K562 (cell line): ENCODE results near the gene CCNL2. TPM values are rescaled to one million over a fixed set of nuclear protein-coding genes. Genes with fewer than 3 reads are reported as not detected.
A peak's percentile ranks its signal among the peaks of the same experiment; 100 is the strongest.

Experiments used
- ARNT ChIP-seq, 2 experiments: fragments of 450-650 bp; IDR thresholded peaks; 2 replicates each; pipeline ENCODE4 v1.6.1; 2016; ENCODE audit warnings: mild to moderate bottlenecking in 1 of 2
- DPF2 ChIP-seq: fragments of 450-650 bp; IDR thresholded peaks from 2 replicates; pipeline ENCODE4 v1.6.1; 2016
- EP400 ChIP-seq: fragments of 450-650 bp; IDR thresholded peaks from 2 replicates; pipeline ENCODE4 v1.6.1; 2017; ENCODE audit warnings: antibody characterized with exemption, mild to moderate bottlenecking, moderate library complexity
- KDM1A ChIP-seq, 2 experiments: fragments of 450-650 bp; IDR thresholded peaks; 2 replicates each; pipeline ENCODE4 v1.6.1; 2016; ENCODE audit warnings: mild to moderate bottlenecking in 2 of 2
- MAX ChIP-seq: sonication (generic); formaldehyde crosslinking; IDR thresholded peaks from 2 replicates; pipeline ENCODE4 v1.9.0; 2022; ENCODE audit warnings: mild to moderate bottlenecking, missing genetic modification reagents
- NCOA6 ChIP-seq: fragments of 450-650 bp; IDR thresholded peaks from 2 replicates; pipeline ENCODE4 v1.6.1; 2017; ENCODE audit warnings: mild to moderate bottlenecking
- NKRF ChIP-seq: fragments of 450-650 bp; IDR thresholded peaks from 2 replicates; pipeline ENCODE4 v1.6.1; 2016; ENCODE audit warnings: borderline replicate concordance
- NR2F6 ChIP-seq: fragments of 450-650 bp; formaldehyde crosslinking; IDR thresholded peaks from 2 replicates; pipeline ENCODE4 v1.4.0; 2020; ENCODE audit warnings: mild to moderate bottlenecking
- NR4A1 ChIP-seq, 2 experiments: fragments of 250-450 bp in 1 of 2; fragments of 450-650 bp in 1 of 2; sonication (Bioruptor Pico) in 1 of 2; IDR thresholded peaks; 2 replicates each; pipeline versions ENCODE4 v1.4.0 to v1.6.1; 2016 to 2020; ENCODE audit warnings: mild to moderate bottlenecking in 2 of 2, missing compliant biosample characterization in 1 of 2, missing genetic modification characterization in 1 of 2, moderate library complexity in 1 of 2
- PHF8 ChIP-seq: fragments of 200-600 bp; sonication (generic); IDR thresholded peaks from 2 replicates; pipeline ENCODE4 v1.6.1; 2012; ENCODE audit warnings: mixed run types, mild to moderate bottlenecking, inconsistent platforms, low read length, moderate library complexity, borderline replicate concordance
- PKNOX1 ChIP-seq: fragments of 450-650 bp; IDR thresholded peaks from 2 replicates; pipeline ENCODE4 v1.6.1; 2016
- POLR3G ChIP-seq: IDR thresholded peaks from 2 replicates; pipeline ENCODE4 v1.6.1; 2011; ENCODE audit not compliant: insufficient read length, insufficient replicate concordance; ENCODE audit errors: extremely low read depth
- RAD51 ChIP-seq: fragments of 450-650 bp; IDR thresholded peaks from 2 replicates; pipeline ENCODE4 v1.7.1; 2016; ENCODE audit warnings: low read depth, mild to moderate bottlenecking, borderline replicate concordance
- RNF2 ChIP-seq: sonication (generic); IDR thresholded peaks from 2 replicates; pipeline ENCODE4 v1.6.1; 2016
- SAFB ChIP-seq: fragments of 200-400 bp; formaldehyde crosslinking; IDR thresholded peaks from 2 replicates; pipeline ENCODE4 v1.6.1; 2017; ENCODE audit warnings: low read depth, low read length, borderline replicate concordance
- SMARCA4 ChIP-seq: fragments of 450-650 bp; IDR thresholded peaks from 2 replicates; pipeline ENCODE4 v1.6.1; 2016
- SP1 ChIP-seq: sonication (generic); formaldehyde crosslinking; IDR thresholded peaks from 2 replicates; pipeline ENCODE4 v1.8.1; 2022; ENCODE audit warnings: mild to moderate bottlenecking, missing genetic modification reagents
- TBP ChIP-seq: optimal IDR thresholded peaks from 2 replicates; pipeline ENCODE3; 2011; ENCODE audit warnings: low read depth, low read length, improper control_type of control experiment
- ZBTB12 ChIP-seq: fragments of 250-450 bp; sonication (Bioruptor Pico); IDR thresholded peaks from 2 replicates; pipeline ENCODE4 v1.4.0; 2020
- ZNF740 ChIP-seq, 3 experiments: fragments of 200-800 bp in 1 of 3; sonication (Bioruptor generic) in 1 of 3; sonication (generic) in 1 of 3; formaldehyde crosslinking in 1 of 3; IDR thresholded peaks; 2 replicates each; pipeline versions ENCODE4 v1.6.1 to v1.8.0; 2016 to 2022; ENCODE audit warnings: mild to moderate bottlenecking in 2 of 3, missing compliant biosample characterization in 2 of 3, missing genetic modification characterization in 2 of 3, missing genetic modification reagents in 1 of 3
- ZNF75A ChIP-seq: fragments of 450-650 bp; formaldehyde crosslinking; IDR thresholded peaks from 2 replicates; pipeline ENCODE4 v1.4.0; 2020; ENCODE audit warnings: mild to moderate bottlenecking
- polyA plus RNA-seq, 8 experiments: library from polyadenylated mRNA; depleted of rRNA in 4 of 8; stranded (reverse) in 5 of 8; unstranded in 3 of 8; fragments of >200 nt; fragmentation: Nextera tagmentation in 2 of 8; fragmentation: Illumina TruSeq in 1 of 8; extraction: Ambion mirVana in 2 of 8; extraction: Trizol in 1 of 8; gene quantifications; 2 replicates each; pipeline versions ENCODE4 v1.2.1 to v1.2.3, GENCODE V29; 2011 to 2014; ENCODE audit warnings: inconsistent platforms in 1 of 8, missing spikeins in 1 of 8
- total RNA-seq, 7 experiments: library from RNA; depleted of rRNA in 6 of 7; stranded (reverse); fragments of >200 nt in 6 of 7; fragmentation: Illumina TruSeq in 2 of 7; extraction: Trizol in 2 of 7; gene quantifications; 2 replicates each; pipeline versions ENCODE4 v1.2.1 to v1.2.3, GENCODE V29; 2011 to 2021; ENCODE audit warnings: low replicate concordance in 1 of 7

CCNL2 gene
- total and polyA plus RNA-seq, 9 of the 15 experiments (the other 6 are each of a cell fraction or from before 2014, with no cell fraction given): 2.8 to 287 (median 94.5) TPM

- TF ChIP-seq NKRF: 0 out of 2 replicates have a peak, but pooled peaks have one; percentile 12
- peak; percentile 46; the same call in 1 of the 2 replicates for TF ChIP-seq MAX (CRISPR knock-in tag)
- TF ChIP-seq SP1 (CRISPR knock-in tag): peak; percentile 60; the same call in 1 of the 2 replicates
- 0 out of 2 replicates have a peak, but pooled peaks have one; percentile 20 for TF ChIP-seq ZBTB12 (CRISPR knock-in tag)
- no peak for TF ChIP-seq POLR3G
- peak; percentile 75 for TF ChIP-seq NCOA6
- peak; percentile 63; the same call in 1 of the 2 replicates for TF ChIP-seq EP400
- TF ChIP-seq PHF8: peak; percentile 13; the same call in 1 of the 2 replicates
- TF ChIP-seq SAFB: no peak
- peak; percentile 51; the same call in 1 of the 2 replicates for TF ChIP-seq RNF2
- no peak for TF ChIP-seq ZNF740 (CRISPR knock-in tag; IDR thresholded peaks at IDR 0.05)
- peak in 1 of 2 experiments; percentile 62; a peak in 1 of 4 replicates for TF ChIP-seq ZNF740 (tag; IDR thresholded peaks at IDR 0.05)
- peak; percentile 14; the same call in 1 of the 2 replicates for TF ChIP-seq PKNOX1
- TF ChIP-seq NR2F6 (CRISPR knock-in tag): no peak
- peak in 1 of 2 experiments; percentile 16; a peak in 1 of 4 replicates for TF ChIP-seq ARNT (IDR thresholded peaks at IDR 0.05)
- TF ChIP-seq RAD51: peak; percentile 96
- TF ChIP-seq NR4A1 (CRISPR knock-in tag; IDR thresholded peaks at IDR 0.05): no peak
- TF ChIP-seq NR4A1 (tag; IDR thresholded peaks at IDR 0.05): peak; percentile 81
- TF ChIP-seq KDM1A (IDR thresholded peaks at IDR 0.05): peak in 1 of 2 experiments; percentile 77; a peak in 1 of 4 replicates
- TF ChIP-seq ZNF75A (CRISPR knock-in tag): no peak
- peak; percentile 64 for TF ChIP-seq DPF2
- peak; percentile 16 for TF ChIP-seq TBP
- TF ChIP-seq SMARCA4: 0 out of 2 replicates have a peak, but pooled peaks have one; percentile 23
Observed at GRCh38 chr1:1358433-1359271, 40.5 kb downstream of the CCNL2 start, which contains the start of gene MXRA8 (continued).
